ENCODE results near the gene CLCF1. TPM values are rescaled to one million over a fixed set of nuclear protein-coding genes. Genes with fewer than 3 reads are reported as not detected.

The CLCF1 gene
- total and polyA plus RNA-seq, 2 of the 13 experiments (the other 11 are each of a cell fraction or from before 2014, with no cell fraction given) = 0.49 to 0.78 TPM

DNA sequence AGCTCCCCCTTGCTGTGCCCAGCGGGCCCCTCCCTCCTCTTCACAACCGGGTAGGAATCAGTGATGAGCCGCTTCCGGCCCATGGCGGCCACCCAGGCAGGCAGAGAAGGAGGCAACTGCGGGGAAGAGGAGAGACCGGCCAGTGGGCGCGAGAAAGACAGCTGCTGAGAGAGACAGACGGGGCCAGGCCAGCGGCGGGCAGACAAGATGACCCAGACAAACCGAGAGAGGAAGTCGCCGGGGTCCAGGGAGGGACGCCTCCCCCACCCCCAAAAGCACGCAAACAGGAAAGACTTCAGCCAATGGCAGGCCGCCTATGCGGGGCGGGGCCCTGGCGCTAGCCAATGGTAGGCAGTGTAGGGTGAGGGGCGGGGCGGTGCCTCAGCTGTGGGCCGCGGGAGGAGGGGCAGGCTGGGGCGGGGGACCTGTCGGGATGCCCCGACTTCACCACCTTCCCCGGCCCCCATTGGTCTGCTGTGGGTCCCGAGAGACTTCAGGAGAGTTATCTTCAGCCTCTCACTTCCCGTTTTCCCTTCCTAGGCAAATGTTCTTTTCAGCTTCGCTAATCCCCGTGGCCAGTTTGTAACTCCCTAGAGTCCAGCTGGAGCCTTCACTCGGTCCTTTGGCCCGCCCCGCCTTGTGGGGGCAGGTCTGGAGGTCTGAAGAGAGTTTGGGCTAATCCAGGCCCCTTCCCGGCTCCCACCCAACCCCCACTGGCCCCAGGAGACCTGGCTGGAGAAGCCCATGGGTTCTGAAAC is 19.9 kb downstream of the CLCF1 start, which contains the start of gene POLD4 (continued):
- TF ChIP-seq, protein P1, sequence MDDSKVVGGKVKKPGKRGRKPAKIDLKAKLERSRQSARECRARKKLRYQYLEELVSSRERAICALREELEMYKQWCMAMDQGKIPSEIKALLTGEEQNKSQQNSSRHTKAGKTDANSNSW (CRISPR knock-in tag; IDR thresholded peaks at IDR 0.05; ENCODE audit: borderline replicate concordance) = no peak
- TF ChIP-seq GTF3A (CRISPR knock-in tag; conservative IDR thresholded peaks at IDR 0.05) = no peak
- no peak for TF ChIP-seq NONO (IDR thresholded peaks at IDR 0.05)
- TF ChIP-seq NONO (CRISPR knock-in tag; conservative IDR thresholded peaks at IDR 0.05) = no peak
- TF ChIP-seq RFX1 (IDR thresholded peaks at IDR 0.05) = no peak
- TF ChIP-seq ZNF224 (CRISPR knock-in tag; IDR thresholded peaks at IDR 0.05) = no peak
- no peak for TF ChIP-seq ZNF136 (CRISPR knock-in tag; IDR thresholded peaks at IDR 0.05; ENCODE audit: low read depth)
- TF ChIP-seq, protein P2, sequence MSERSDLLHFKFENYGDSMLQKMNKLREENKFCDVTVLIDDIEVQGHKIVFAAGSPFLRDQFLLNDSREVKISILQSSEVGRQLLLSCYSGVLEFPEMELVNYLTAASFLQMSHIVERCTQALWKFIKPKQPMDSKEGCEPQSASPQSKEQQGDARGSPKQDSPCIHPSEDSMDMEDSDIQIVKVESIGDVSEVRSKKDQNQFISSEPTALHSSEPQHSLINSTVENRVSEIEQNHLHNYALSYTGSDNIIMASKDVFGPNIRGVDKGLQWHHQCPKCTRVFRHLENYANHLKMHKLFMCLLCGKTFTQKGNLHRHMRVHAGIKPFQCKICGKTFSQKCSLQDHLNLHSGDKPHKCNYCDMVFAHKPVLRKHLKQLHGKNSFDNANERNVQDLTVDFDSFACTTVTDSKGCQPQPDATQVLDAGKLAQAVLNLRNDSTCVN (CRISPR knock-in tag; IDR thresholded peaks at IDR 0.05; ENCODE audit: borderline replicate concordance) = peak; percentile 58; the same call in 1 of the 2 replicates
- TF ChIP-seq NBN (conservative IDR thresholded peaks at IDR 0.05) = no peak
- TF ChIP-seq, protein P3, sequence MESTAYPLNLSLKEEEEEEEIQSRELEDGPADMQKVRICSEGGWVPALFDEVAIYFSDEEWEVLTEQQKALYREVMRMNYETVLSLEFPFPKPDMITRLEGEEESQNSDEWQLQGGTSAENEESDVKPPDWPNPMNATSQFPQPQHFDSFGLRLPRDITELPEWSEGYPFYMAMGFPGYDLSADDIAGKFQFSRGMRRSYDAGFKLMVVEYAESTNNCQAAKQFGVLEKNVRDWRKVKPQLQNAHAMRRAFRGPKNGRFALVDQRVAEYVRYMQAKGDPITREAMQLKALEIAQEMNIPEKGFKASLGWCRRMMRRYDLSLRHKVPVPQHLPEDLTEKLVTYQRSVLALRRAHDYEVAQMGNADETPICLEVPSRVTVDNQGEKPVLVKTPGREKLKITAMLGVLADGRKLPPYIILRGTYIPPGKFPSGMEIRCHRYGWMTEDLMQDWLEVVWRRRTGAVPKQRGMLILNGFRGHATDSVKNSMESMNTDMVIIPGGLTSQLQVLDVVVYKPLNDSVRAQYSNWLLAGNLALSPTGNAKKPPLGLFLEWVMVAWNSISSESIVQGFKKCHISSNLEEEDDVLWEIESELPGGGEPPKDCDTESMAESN (CRISPR knock-in tag; conservative IDR thresholded peaks at IDR 0.05) = no peak
- no peak for TF ChIP-seq ATRX (CRISPR knock-in tag; IDR thresholded peaks at IDR 0.05; ENCODE audit: borderline replicate concordance)
- TF ChIP-seq THAP11 (CRISPR knock-in tag; IDR thresholded peaks at IDR 0.05) = peak; percentile 56; the same call in 1 of the 2 replicates
- TF ChIP-seq HNRNPLL (IDR thresholded peaks at IDR 0.05; ENCODE audit: low read depth, low read length, poor library complexity, severe bottlenecking) = peak; percentile 56
- no peak for TF ChIP-seq ZNF564 (CRISPR knock-in tag; IDR thresholded peaks at IDR 0.05)
- no peak for TF ChIP-seq ZSCAN31 (CRISPR knock-in tag; IDR thresholded peaks at IDR 0.05; ENCODE audit: low read depth)
- TF ChIP-seq RFX3 (CRISPR knock-in tag; IDR thresholded peaks at IDR 0.05) = no peak
- TF ChIP-seq ZSCAN29 (CRISPR knock-in tag; conservative IDR thresholded peaks at IDR 0.05) = no peak
- TF ChIP-seq TCF7 (IDR thresholded peaks at IDR 0.05; ENCODE audit: low read depth) = no peak
- TF ChIP-seq, protein P4, sequence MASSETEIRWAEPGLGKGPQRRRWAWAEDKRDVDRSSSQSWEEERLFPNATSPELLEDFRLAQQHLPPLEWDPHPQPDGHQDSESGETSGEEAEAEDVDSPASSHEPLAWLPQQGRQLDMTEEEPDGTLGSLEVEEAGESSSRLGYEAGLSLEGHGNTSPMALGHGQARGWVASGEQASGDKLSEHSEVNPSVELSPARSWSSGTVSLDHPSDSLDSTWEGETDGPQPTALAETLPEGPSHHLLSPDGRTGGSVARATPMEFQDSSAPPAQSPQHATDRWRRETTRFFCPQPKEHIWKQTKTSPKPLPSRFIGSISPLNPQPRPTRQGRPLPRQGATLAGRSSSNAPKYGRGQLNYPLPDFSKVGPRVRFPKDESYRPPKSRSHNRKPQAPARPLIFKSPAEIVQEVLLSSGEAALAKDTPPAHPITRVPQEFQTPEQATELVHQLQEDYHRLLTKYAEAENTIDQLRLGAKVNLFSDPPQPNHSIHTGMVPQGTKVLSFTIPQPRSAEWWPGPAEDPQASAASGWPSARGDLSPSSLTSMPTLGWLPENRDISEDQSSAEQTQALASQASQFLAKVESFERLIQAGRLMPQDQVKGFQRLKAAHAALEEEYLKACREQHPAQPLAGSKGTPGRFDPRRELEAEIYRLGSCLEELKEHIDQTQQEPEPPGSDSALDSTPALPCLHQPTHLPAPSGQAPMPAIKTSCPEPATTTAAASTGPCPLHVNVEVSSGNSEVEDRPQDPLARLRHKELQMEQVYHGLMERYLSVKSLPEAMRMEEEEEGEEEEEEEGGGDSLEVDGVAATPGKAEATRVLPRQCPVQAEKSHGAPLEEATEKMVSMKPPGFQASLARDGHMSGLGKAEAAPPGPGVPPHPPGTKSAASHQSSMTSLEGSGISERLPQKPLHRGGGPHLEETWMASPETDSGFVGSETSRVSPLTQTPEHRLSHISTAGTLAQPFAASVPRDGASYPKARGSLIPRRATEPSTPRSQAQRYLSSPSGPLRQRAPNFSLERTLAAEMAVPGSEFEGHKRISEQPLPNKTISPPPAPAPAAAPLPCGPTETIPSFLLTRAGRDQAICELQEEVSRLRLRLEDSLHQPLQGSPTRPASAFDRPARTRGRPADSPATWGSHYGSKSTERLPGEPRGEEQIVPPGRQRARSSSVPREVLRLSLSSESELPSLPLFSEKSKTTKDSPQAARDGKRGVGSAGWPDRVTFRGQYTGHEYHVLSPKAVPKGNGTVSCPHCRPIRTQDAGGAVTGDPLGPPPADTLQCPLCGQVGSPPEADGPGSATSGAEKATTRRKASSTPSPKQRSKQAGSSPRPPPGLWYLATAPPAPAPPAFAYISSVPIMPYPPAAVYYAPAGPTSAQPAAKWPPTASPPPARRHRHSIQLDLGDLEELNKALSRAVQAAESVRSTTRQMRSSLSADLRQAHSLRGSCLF (CRISPR knock-in tag; IDR thresholded peaks at IDR 0.05; ENCODE audit: borderline replicate concordance) = no peak
- TF ChIP-seq HDAC1 (CRISPR knock-in tag; IDR thresholded peaks at IDR 0.05) = peak; percentile 82
- no peak for TF ChIP-seq ZBTB1 (CRISPR knock-in tag; IDR thresholded peaks at IDR 0.05; ENCODE audit: borderline replicate concordance)
- TF ChIP-seq AKAP8 (CRISPR knock-in tag; IDR thresholded peaks at IDR 0.05) = 0 out of 2 replicates have a peak, but pooled peaks have one; percentile 32

Data from HepG2 (cell line).